ENCODE data around the gene LYPD6B.

The LYPD6B gene

GRCh38 chr2:149132901-149133300, 94.4 kb downstream of the LYPD6B start:
- Histone ChIP-seq H2AFZ (ENCODE audit: low read length) (no peak overlapping the region), H3K27me3 (ENCODE audit: insufficient read depth, low read length, poor library complexity, severe bottlenecking) (peaks cover 65% of the 10 kb centered on the region), H3K9ac (ENCODE audit: low read depth, low read length, poor library complexity, severe bottlenecking) (no peak overlapping the region), H4K20me1 (ENCODE audit: insufficient read depth, low read length, poor library complexity, severe bottlenecking) (no peaks in the 10 kb centered on the region), H3K9me3 (ENCODE audit: insufficient read depth, low read depth, low read length) (no peaks in the 10 kb centered on the region), H3K79me2 (ENCODE audit: insufficient read depth, low read length) (no peaks in the 10 kb centered on the region), H3K36me3 (ENCODE audit: insufficient read depth, low read length) (no peaks in the 10 kb centered on the region), H3K4me3 (ENCODE audit: low read length, poor library complexity, severe bottlenecking) (no peak overlapping the region), H3K4me2 (ENCODE audit: low read depth, low read length, poor library complexity, severe bottlenecking) (no peak overlapping the region), H3F3A (ENCODE audit: low read depth) (no peaks in the 10 kb centered on the region), H3K4me1 (ENCODE audit: insufficient read depth, low read length, poor library complexity, severe bottlenecking) (peaks cover 17% of the 10 kb centered on the region), H3K9me2 (replicated peaks; ENCODE audit: low read depth, low read length) (no peaks in the 10 kb centered on the region)
- TF ChIP-seq EZH2phosphoT487 (IDR thresholded peaks at IDR 0.05; ENCODE audit: borderline replicate concordance) = no peak
- no peak for TF ChIP-seq CTCF (conservative IDR thresholded peaks at IDR 0.05; ENCODE audit: low read length)

- no peak overlapping the region for H3K4me3 ChIP-seq (ENCODE audit: low read length, poor library complexity, severe bottlenecking)
- peaks cover 11% of the 10 kb centered on the region for H3K4me1 ChIP-seq (ENCODE audit: insufficient read depth, low read length, poor library complexity, severe bottlenecking)
- no peaks in the 10 kb centered on the region for H3F3A ChIP-seq (ENCODE audit: low read depth)
- no peak for TF ChIP-seq EZH2phosphoT487 (IDR thresholded peaks at IDR 0.05; ENCODE audit: borderline replicate concordance)
- no peak for TF ChIP-seq CTCF (conservative IDR thresholded peaks at IDR 0.05; ENCODE audit: low read length)
- H3K4me2 ChIP-seq (ENCODE audit: low read depth, low read length, poor library complexity, severe bottlenecking) = no peak overlapping the region
- no peak overlapping the region for H3K9ac ChIP-seq (ENCODE audit: low read depth, low read length, poor library complexity, severe bottlenecking)
- no peaks in the 10 kb centered on the region for H4K20me1 ChIP-seq (ENCODE audit: insufficient read depth, low read length, poor library complexity, severe bottlenecking)
- H3K9me2 ChIP-seq (replicated peaks; ENCODE audit: low read depth, low read length) = no peaks in the 10 kb centered on the region
- H3K79me2 ChIP-seq (ENCODE audit: insufficient read depth, low read length) = no peaks in the 10 kb centered on the region
- H3K27me3 ChIP-seq (ENCODE audit: insufficient read depth, low read length, poor library complexity, severe bottlenecking) = peaks cover 68% of the 10 kb centered on the region
- no peaks in the 10 kb centered on the region for H3K9me3 ChIP-seq (ENCODE audit: insufficient read depth, low read depth, low read length)
- H3K36me3 ChIP-seq (ENCODE audit: insufficient read depth, low read length) = no peaks in the 10 kb centered on the region
- H2AFZ ChIP-seq (ENCODE audit: low read length) = no peak overlapping the region
Observed at GRCh38 chr2:149134335-149134923, 95.9 kb downstream of the LYPD6B start.

GRCh38 chr2:149136111-149136510, 97.6 kb downstream of the LYPD6B start:
- H3K9me2 ChIP-seq (replicated peaks; ENCODE audit: low read depth, low read length) = no peaks in the 10 kb centered on the region
- H3F3A ChIP-seq (ENCODE audit: low read depth) = no peaks in the 10 kb centered on the region
- no peaks in the 10 kb centered on the region for H4K20me1 ChIP-seq (ENCODE audit: insufficient read depth, low read length, poor library complexity, severe bottlenecking)
- H3K4me3 ChIP-seq (ENCODE audit: low read length, poor library complexity, severe bottlenecking) = no peak overlapping the region
- no peak overlapping the region for H2AFZ ChIP-seq (ENCODE audit: low read length)
- H3K4me2 ChIP-seq (ENCODE audit: low read depth, low read length, poor library complexity, severe bottlenecking) = no peak overlapping the region
- no peaks in the 10 kb centered on the region for H3K36me3 ChIP-seq (ENCODE audit: insufficient read depth, low read length)
- H3K4me1 ChIP-seq (ENCODE audit: insufficient read depth, low read length, poor library complexity, severe bottlenecking) = peaks cover 4% of the 10 kb centered on the region
- no peak overlapping the region for H3K9ac ChIP-seq (ENCODE audit: low read depth, low read length, poor library complexity, severe bottlenecking)
- no peaks in the 10 kb centered on the region for H3K9me3 ChIP-seq (ENCODE audit: insufficient read depth, low read depth, low read length)
- H3K79me2 ChIP-seq (ENCODE audit: insufficient read depth, low read length) = no peaks in the 10 kb centered on the region
- TF ChIP-seq CTCF (conservative IDR thresholded peaks at IDR 0.05; ENCODE audit: low read length) = no peak
- no peak for TF ChIP-seq EZH2phosphoT487 (IDR thresholded peaks at IDR 0.05; ENCODE audit: borderline replicate concordance)
- H3K27me3 ChIP-seq (ENCODE audit: insufficient read depth, low read length, poor library complexity, severe bottlenecking) = peaks cover 62% of the 10 kb centered on the region

Measured in Loucy (cell line).